ENCODE results near the gene PIK3R2. TPM values are rescaled to one million over a fixed set of nuclear protein-coding genes. Genes with fewer than 3 reads are reported as not detected.

Gene PIK3R2
- total RNA-seq, 2 donors from 2014 or later, result 18.9 to 21.8 TPM

DNA sequence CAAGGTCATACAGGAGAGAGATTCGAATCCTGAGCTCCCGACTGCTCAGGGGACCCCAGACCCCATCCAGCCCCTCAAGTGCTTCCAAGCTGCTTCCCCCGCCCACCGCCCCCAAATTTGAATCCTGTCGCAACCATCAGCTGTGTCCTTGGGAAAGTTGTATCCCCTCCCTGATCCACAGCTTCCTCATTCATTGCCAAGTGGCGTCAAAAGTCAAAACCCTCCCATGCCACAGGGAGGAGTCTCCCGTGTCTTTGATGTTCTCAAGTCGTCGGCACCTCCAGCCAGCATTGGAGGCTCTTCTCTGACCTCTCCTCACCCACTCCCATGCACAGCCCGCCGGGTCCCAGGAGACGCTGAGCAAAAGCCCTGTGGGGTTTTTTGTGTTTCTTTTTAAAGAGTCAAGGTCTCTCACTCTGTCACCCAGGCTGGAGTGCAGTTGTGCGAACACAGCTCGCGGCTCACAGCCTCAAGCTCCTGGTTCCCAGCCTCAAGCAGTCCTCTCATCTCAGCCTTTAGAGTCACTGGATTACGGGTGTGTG, 17.8 kb downstream of the PIK3R2 start:
- H3K4me1 ChIP-seq, result peaks cover 25% of the 10 kb centered on the region
- H3K9me3 ChIP-seq, result no peaks in the 10 kb centered on the region
- peaks cover 0 to 2% of the 10 kb centered on the region in 2 donors for H3K36me3 ChIP-seq (replicated peaks in 1 of 2; ENCODE audit: insufficient read depth in 1 of 2, low read depth in 2 of 2)
- no peaks in the 10 kb centered on the region for H3K27me3 ChIP-seq
- DNase-seq (peak in 2 of 4 donors; percentile 19 to 73), ATAC-seq (no peak)
- TF ChIP-seq, protein P1, sequence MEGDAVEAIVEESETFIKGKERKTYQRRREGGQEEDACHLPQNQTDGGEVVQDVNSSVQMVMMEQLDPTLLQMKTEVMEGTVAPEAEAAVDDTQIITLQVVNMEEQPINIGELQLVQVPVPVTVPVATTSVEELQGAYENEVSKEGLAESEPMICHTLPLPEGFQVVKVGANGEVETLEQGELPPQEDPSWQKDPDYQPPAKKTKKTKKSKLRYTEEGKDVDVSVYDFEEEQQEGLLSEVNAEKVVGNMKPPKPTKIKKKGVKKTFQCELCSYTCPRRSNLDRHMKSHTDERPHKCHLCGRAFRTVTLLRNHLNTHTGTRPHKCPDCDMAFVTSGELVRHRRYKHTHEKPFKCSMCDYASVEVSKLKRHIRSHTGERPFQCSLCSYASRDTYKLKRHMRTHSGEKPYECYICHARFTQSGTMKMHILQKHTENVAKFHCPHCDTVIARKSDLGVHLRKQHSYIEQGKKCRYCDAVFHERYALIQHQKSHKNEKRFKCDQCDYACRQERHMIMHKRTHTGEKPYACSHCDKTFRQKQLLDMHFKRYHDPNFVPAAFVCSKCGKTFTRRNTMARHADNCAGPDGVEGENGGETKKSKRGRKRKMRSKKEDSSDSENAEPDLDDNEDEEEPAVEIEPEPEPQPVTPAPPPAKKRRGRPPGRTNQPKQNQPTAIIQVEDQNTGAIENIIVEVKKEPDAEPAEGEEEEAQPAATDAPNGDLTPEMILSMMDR (IDR thresholded peaks at IDR 0.05), result no peak
- TF ChIP-seq POLR2A (IDR thresholded peaks at IDR 0.05), result peak in 1 of 3 donors; percentile 49
- H3K27ac ChIP-seq, result peak overlapping the region in 2 of 4 donors; percentile 57 to 88
- H3K4me3 ChIP-seq, result no peak overlapping the region
- WGBS, 2 donors, result 35 to 39% methylated on average over 13 to 16 of the region's 16 CpGs
- intact Hi-C loops (cut with DNase I), result no loop called here

DNA sequence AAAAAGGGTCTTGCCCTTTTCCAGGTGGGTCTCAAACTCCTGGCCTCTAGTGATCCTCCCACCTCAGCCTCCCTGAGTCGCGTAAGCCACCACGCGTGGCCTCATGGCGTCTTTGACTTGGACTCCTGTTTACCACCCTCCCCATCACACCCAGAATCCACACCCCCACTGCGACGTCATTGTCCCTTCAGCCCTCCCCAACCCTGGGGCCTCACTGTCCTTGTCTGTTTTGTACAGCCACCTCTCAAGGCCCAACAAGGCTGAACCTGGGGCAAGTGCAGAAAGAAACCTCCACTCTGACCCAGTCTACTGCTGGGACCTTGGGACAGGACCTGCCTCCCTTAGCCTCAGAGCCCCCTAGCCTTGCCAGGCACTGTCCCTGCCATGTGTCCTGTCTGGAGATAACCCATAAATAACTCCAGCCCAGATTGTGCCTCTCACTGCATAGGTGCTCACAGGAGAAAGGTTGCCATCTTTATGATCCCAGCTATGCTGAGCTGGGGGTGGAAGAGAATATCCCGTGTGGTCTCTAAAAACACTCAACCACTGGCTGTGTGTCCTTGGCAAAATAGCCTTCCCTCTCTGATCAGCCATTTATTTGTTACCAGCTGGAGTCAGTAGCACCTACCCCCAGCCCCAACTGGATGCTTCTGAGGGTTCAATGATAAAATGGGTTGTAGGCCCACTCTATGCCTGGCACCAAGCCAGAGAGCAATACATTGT, 18.8 kb downstream of the PIK3R2 start:
- Histone ChIP-seq H3K9me3 (no peaks in the 10 kb centered on the region), H3K4me3 (no peak overlapping the region), H3K36me3 (replicated peaks in 1 of 2; ENCODE audit: insufficient read depth in 1 of 2, low read depth in 2 of 2) (no peaks in the 10 kb centered on the region), H3K27me3 (no peaks in the 10 kb centered on the region), H3K4me1 (peaks cover 25% of the 10 kb centered on the region), H3K27ac (peak overlapping the region in 2 of 4 donors; percentile 57 to 88)
- 81 to 94% methylated on average over 7 to 8 of the region's 8 CpGs for WGBS, 2 donors
- ATAC-seq (no peak), DNase-seq (peak in 1 of 4 donors; percentile 20)
- intact Hi-C loops (cut with DNase I), result no loop called here
- TF ChIP-seq, protein P1 (IDR thresholded peaks at IDR 0.05), result no peak
- TF ChIP-seq POLR2A (IDR thresholded peaks at IDR 0.05), result no peak

DNA sequence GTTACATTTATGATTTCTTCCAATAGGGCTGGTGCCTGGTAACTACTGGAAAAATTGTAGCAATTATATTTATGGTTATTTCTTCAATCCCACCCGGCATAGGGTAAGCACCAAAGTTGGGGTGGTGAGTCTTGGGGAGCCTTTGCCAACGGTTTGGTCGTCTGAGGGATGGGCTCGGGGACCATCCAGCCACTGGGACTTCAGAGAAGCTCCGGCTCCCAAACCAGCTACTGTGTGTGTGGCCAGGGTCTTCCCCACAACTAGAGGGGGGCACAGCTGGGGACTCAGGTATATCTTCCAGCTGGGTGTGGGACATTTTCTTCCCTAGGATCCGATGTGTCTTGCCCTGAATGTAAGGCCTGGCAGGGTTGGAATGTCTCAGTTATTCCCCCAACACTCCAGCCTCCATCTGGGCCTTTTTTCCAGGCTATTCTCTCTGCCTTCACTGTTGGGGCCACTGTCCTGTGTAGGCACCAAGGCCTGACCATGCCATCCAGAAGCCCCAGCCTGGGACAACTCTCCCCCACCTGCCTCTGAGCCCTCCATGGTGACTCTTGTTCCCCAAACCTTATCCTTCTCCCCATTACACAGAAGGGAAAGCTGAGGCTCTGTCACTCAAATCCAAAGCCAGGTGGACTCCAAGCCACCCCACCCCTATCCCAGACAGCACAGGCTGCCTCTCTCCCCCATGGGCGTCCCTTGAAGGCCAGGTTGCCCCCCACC, 19.5 kb downstream of the PIK3R2 start:
- Histone ChIP-seq H3K36me3 (replicated peaks in 1 of 2; ENCODE audit: insufficient read depth in 1 of 2, low read depth in 2 of 2) (no peaks in the 10 kb centered on the region), H3K4me3 (no peak overlapping the region), H3K27ac (peak overlapping the region; percentile 40 to 88 (median 68)), H3K4me1 (peaks cover 25% of the 10 kb centered on the region), H3K9me3 (no peaks in the 10 kb centered on the region), H3K27me3 (no peaks in the 10 kb centered on the region)
- TF ChIP-seq, protein P1 (IDR thresholded peaks at IDR 0.05), result no peak
- no peak for TF ChIP-seq POLR2A (IDR thresholded peaks at IDR 0.05)
- intact Hi-C loops (cut with DNase I), result no loop called here
- ATAC-seq, result no peak
- WGBS, 2 donors, result 80 to 91% methylated on average over 7 of the region's 7 CpGs
- no peak for DNase-seq

DNA sequence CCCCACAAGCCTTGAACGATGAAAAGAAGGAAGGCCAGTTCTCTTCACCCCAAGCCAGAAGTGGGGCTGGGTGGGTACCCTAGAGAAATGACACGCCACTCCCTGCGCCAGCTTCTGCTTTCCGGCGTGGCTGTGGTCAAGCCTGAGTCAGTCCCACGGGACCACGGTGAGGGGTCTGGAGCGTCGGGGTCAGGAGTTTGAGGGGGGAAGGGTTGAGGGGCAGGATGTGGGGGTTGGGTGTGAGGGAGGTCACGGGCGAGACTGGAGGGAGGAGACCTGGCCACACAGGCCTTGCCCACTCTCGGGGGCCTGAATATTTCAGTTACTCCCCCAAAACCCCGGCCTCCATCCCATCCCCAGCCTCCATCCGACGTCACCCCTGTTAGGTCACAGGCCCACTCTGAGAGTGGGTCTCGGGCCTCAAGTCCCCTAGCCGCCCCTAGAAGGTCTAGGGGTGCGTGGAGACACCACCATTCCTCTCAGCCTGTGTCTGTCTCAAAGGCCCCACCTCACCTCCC, 20.1 kb downstream of the PIK3R2 start:
- DNase-seq, result peak in 1 of 4 donors; percentile 80
- peak overlapping the region; percentile 60 to 88 (median 79) for H3K27ac ChIP-seq
- no peaks in the 10 kb centered on the region for H3K27me3 ChIP-seq
- H3K9me3 ChIP-seq, result no peaks in the 10 kb centered on the region
- H3K36me3 ChIP-seq (replicated peaks in 1 of 2; ENCODE audit: insufficient read depth in 1 of 2, low read depth in 2 of 2), result no peaks in the 10 kb centered on the region
- 69 to 79% methylated on average over 15 to 17 of the region's 18 CpGs for WGBS, 2 donors
- H3K4me1 ChIP-seq, result peaks cover 25% of the 10 kb centered on the region
- no peak for TF ChIP-seq POLR2A (IDR thresholded peaks at IDR 0.05)
- TF ChIP-seq, protein P1 (IDR thresholded peaks at IDR 0.05), result no peak
- intact Hi-C loops (cut with DNase I), result no loop called here
- H3K4me3 ChIP-seq, result no peak overlapping the region
- ATAC-seq, result no peak

Data from body of pancreas (tissue), 4 donors.